HUES48 (cell line): ENCODE measurements around the gene EPRS1.

ENCODE experiments used
- H3K27ac ChIP-seq: one replicate; pipeline ENCODE4 v1.7.0; 2013; ENCODE audit warnings: low read depth, low read length, inconsistent platforms
- H3K27me3 ChIP-seq: 2 replicates; pipeline ENCODE4 v1.6.1; 2013; ENCODE audit warnings: mild to moderate bottlenecking, low read length; ENCODE audit not compliant: control insufficient read depth, insufficient read depth
- H3K36me3 ChIP-seq: 2 replicates; pipeline ENCODE4 v1.6.1; 2013; ENCODE audit warnings: low read length; ENCODE audit not compliant: control insufficient read depth, insufficient read depth
- H3K4me1 ChIP-seq: 2 replicates; pipeline ENCODE4 v1.6.1; 2013; ENCODE audit warnings: mild to moderate bottlenecking, low read length; ENCODE audit not compliant: control insufficient read depth, insufficient read depth
- H3K4me3 ChIP-seq: 2 replicates; pipeline ENCODE4 v1.5.1; 2013; ENCODE audit warnings: mild to moderate bottlenecking, low read depth, low read length
- H3K9ac ChIP-seq: 2 replicates; pipeline ENCODE4 v1.6.1; 2013; ENCODE audit warnings: mild to moderate bottlenecking, low read depth, low read length, moderate library complexity
- H3K9me3 ChIP-seq: 2 replicates; pipeline ENCODE4 v1.6.1; 2013; ENCODE audit warnings: low read length; ENCODE audit not compliant: control insufficient read depth, insufficient read depth

The EPRS1 gene

GRCh38 chr1:220032911-220033310 is 13.4 kb downstream of the EPRS1 start:
- H3K27ac ChIP-seq: no peak overlapping the region
- H3K27me3 ChIP-seq: no peaks in the 10 kb centered on the region
- H3K36me3 ChIP-seq: peaks cover 73% of the 10 kb centered on the region
- H3K9ac ChIP-seq: no peak overlapping the region
- H3K4me3 ChIP-seq: no peak overlapping the region
- H3K4me1 ChIP-seq: no peaks in the 10 kb centered on the region
- H3K9me3 ChIP-seq: no peaks in the 10 kb centered on the region

GRCh38 chr1:220031287-220031686 is 15.0 kb downstream of the EPRS1 start:
- H3K36me3 ChIP-seq: peaks cover 74% of the 10 kb centered on the region

GRCh38 chr1:220028346-220028895 is 17.9 kb downstream of the EPRS1 start:
- H3K9ac ChIP-seq: no peak overlapping the region
- H3K9me3 ChIP-seq: no peaks in the 10 kb centered on the region
- H3K4me1 ChIP-seq: no peaks in the 10 kb centered on the region
- peaks cover 80% of the 10 kb centered on the region for H3K36me3 ChIP-seq
- H3K27ac ChIP-seq: no peak overlapping the region
- H3K27me3 ChIP-seq: no peaks in the 10 kb centered on the region
- no peak overlapping the region for H3K4me3 ChIP-seq

More at GRCh38 chr1:220031287-220031686, 15.0 kb downstream of the EPRS1 start:
- H3K4me1 ChIP-seq: no peaks in the 10 kb centered on the region
- no peaks in the 10 kb centered on the region for H3K9me3 ChIP-seq
- no peak overlapping the region for H3K4me3 ChIP-seq
- H3K27me3 ChIP-seq: no peaks in the 10 kb centered on the region
- H3K9ac ChIP-seq: no peak overlapping the region
- no peak overlapping the region for H3K27ac ChIP-seq

- Histone ChIP-seq H3K36me3 (peaks cover 90% of the 10 kb centered on the region), H3K9ac (no peak overlapping the region), H3K4me3 (no peak overlapping the region), H3K27me3 (no peaks in the 10 kb centered on the region), H3K9me3 (no peaks in the 10 kb centered on the region), H3K27ac (no peak overlapping the region), H3K4me1 (no peaks in the 10 kb centered on the region)
Observed at GRCh38 chr1:220019071-220019470, 27.2 kb downstream of the EPRS1 start.

GRCh38 chr1:220013497-220013896 is 32.8 kb downstream of the EPRS1 start:
- H3K27me3 ChIP-seq: no peaks in the 10 kb centered on the region
- H3K9me3 ChIP-seq: no peaks in the 10 kb centered on the region
- H3K36me3 ChIP-seq: peaks cover 86% of the 10 kb centered on the region
- no peaks in the 10 kb centered on the region for H3K4me1 ChIP-seq
- no peak overlapping the region for H3K9ac ChIP-seq
- no peak overlapping the region for H3K27ac ChIP-seq
- H3K4me3 ChIP-seq: no peak overlapping the region

GRCh38 chr1:220012259-220012658 is 34.0 kb downstream of the EPRS1 start:
- Histone ChIP-seq H3K27me3 (no peaks in the 10 kb centered on the region), H3K9me3 (no peaks in the 10 kb centered on the region), H3K4me1 (no peaks in the 10 kb centered on the region), H3K36me3 (peaks cover 82% of the 10 kb centered on the region), H3K27ac (no peak overlapping the region), H3K9ac (no peak overlapping the region), H3K4me3 (no peak overlapping the region)

GRCh38 chr1:220011620-220012019 is 34.7 kb downstream of the EPRS1 start:
- no peaks in the 10 kb centered on the region for H3K27me3 ChIP-seq
- peaks cover 84% of the 10 kb centered on the region for H3K36me3 ChIP-seq
- no peak overlapping the region for H3K4me3 ChIP-seq
- H3K9ac ChIP-seq: no peak overlapping the region
- no peaks in the 10 kb centered on the region for H3K9me3 ChIP-seq
- H3K4me1 ChIP-seq: no peaks in the 10 kb centered on the region
- H3K27ac ChIP-seq: no peak overlapping the region

- H3K27me3 ChIP-seq: no peaks in the 10 kb centered on the region
- H3K4me3 ChIP-seq: no peak overlapping the region
- no peaks in the 10 kb centered on the region for H3K4me1 ChIP-seq
- peaks cover 93% of the 10 kb centered on the region for H3K36me3 ChIP-seq
- no peaks in the 10 kb centered on the region for H3K9me3 ChIP-seq
- no peak overlapping the region for H3K9ac ChIP-seq
- H3K27ac ChIP-seq: no peak overlapping the region
Observed at GRCh38 chr1:220007438-220007837, 38.9 kb downstream of the EPRS1 start.

- Histone ChIP-seq H3K9me3 (no peaks in the 10 kb centered on the region), H3K4me3 (no peak overlapping the region), H3K9ac (no peak overlapping the region), H3K36me3 (peaks cover 90% of the 10 kb centered on the region), H3K4me1 (no peaks in the 10 kb centered on the region), H3K27ac (no peak overlapping the region), H3K27me3 (no peaks in the 10 kb centered on the region)
Observed at GRCh38 chr1:220005489-220005888, 40.8 kb downstream of the EPRS1 start.

- Histone ChIP-seq H3K4me3 (no peak overlapping the region), H3K27ac (no peak overlapping the region), H3K36me3 (peaks cover 89% of the 10 kb centered on the region), H3K9me3 (no peaks in the 10 kb centered on the region), H3K27me3 (no peaks in the 10 kb centered on the region), H3K9ac (no peak overlapping the region), H3K4me1 (no peaks in the 10 kb centered on the region)
Observed at GRCh38 chr1:220003610-220004299, 42.5 kb downstream of the EPRS1 start.

GRCh38 chr1:220003015-220003414 is 43.3 kb downstream of the EPRS1 start:
- no peak overlapping the region for H3K4me3 ChIP-seq
- H3K27me3 ChIP-seq: no peaks in the 10 kb centered on the region
- no peaks in the 10 kb centered on the region for H3K9me3 ChIP-seq
- no peak overlapping the region for H3K27ac ChIP-seq
- peaks cover 90% of the 10 kb centered on the region for H3K36me3 ChIP-seq
- no peak overlapping the region for H3K9ac ChIP-seq
- H3K4me1 ChIP-seq: no peaks in the 10 kb centered on the region
